IMR-90 (cell line): ENCODE data around the gene AQP4.

ENCODE experiments used
- FOS ChIP-seq: fragments of 150-350 bp; IDR thresholded peaks from 2 replicates; pipeline ENCODE4 v1.6.1; 2016; ENCODE audit warnings: low read depth, low read length
- POLR2A ChIP-seq: IDR thresholded peaks from 2 replicates; pipeline ENCODE4 v1.6.1; 2012; ENCODE audit warnings: mild to moderate bottlenecking, low read depth, low read length
- TF ChIP-seq, protein P1 (sequence below): conservative IDR thresholded peaks from 2 replicates; pipeline ENCODE4 v1.5.1; 2012; ENCODE audit warnings: mild to moderate bottlenecking, low read depth, low read length, improper control_type of control experiment

- TF ChIP-seq, protein P1, sequence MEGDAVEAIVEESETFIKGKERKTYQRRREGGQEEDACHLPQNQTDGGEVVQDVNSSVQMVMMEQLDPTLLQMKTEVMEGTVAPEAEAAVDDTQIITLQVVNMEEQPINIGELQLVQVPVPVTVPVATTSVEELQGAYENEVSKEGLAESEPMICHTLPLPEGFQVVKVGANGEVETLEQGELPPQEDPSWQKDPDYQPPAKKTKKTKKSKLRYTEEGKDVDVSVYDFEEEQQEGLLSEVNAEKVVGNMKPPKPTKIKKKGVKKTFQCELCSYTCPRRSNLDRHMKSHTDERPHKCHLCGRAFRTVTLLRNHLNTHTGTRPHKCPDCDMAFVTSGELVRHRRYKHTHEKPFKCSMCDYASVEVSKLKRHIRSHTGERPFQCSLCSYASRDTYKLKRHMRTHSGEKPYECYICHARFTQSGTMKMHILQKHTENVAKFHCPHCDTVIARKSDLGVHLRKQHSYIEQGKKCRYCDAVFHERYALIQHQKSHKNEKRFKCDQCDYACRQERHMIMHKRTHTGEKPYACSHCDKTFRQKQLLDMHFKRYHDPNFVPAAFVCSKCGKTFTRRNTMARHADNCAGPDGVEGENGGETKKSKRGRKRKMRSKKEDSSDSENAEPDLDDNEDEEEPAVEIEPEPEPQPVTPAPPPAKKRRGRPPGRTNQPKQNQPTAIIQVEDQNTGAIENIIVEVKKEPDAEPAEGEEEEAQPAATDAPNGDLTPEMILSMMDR, result no peak
- no peak for TF ChIP-seq FOS
- no peak for TF ChIP-seq POLR2A
These were observed 43.4 kb upstream of the AQP4 start for GRCh38 chr18:26908906-26909305.
